WTC11 (cell line): Measurements from ENCODE around the gene GLTPD2. TPM values are rescaled to one million over a fixed set of nuclear protein-coding genes. Genes with fewer than 3 reads are reported as not detected.

Experiments used
- ATAC-seq: fragments of 200-7000 bp; cut with Tn5 transposase; 2 replicates; pipeline ENCODE4 v1.10.0; 2021; ENCODE audit warnings: mild to moderate bottlenecking, moderate library complexity
- CTCF ChIA-PET: fragments of 300-600 bp; sonication (Branson Sonifier 250); formaldehyde crosslinking; loops from one replicate; lab custom pipeline; 2021; ENCODE audit warnings: antibody characterized with exemption; lab: Charles Lee
- POLR2A ChIA-PET: fragments of 350-600 bp; sonication (Branson Sonifier 250); formaldehyde crosslinking; loops from one replicate; lab custom pipeline; 2021; ENCODE audit warnings: antibody characterized with exemption; lab: Charles Lee
- DNase-seq: peaks from one replicate; pipeline ENCODE4 v3.0.0; 2021; ENCODE audit warnings: low spot score
- H3K27ac Mint-ChIP-seq: 2 replicates; pipeline ENCODE4 v1.8.0; 2021; ENCODE audit warnings: mixed read lengths
- H3K27me3 Mint-ChIP-seq: 2 replicates; pipeline ENCODE4 v1.8.0; 2021; ENCODE audit warnings: low read depth, mild to moderate bottlenecking, moderate library complexity, mixed read lengths
- H3K36me3 Mint-ChIP-seq: 2 replicates; pipeline ENCODE4 v1.8.0; 2021; ENCODE audit warnings: mixed read lengths
- H3K4me1 Mint-ChIP-seq: 2 replicates; pipeline ENCODE4 v1.8.0; 2022; ENCODE audit warnings: mixed read lengths
- H3K4me3 Mint-ChIP-seq: 2 replicates; pipeline ENCODE4 v1.8.0; 2021; ENCODE audit warnings: mild to moderate bottlenecking, moderate library complexity, mixed read lengths
- H3K9me3 Mint-ChIP-seq: 2 replicates; pipeline ENCODE4 v1.8.0; 2021; ENCODE audit warnings: mixed read lengths
- ATF2 ChIP-seq: sonication (generic); formaldehyde crosslinking; IDR thresholded peaks from 2 replicates; pipeline ENCODE4 v1.8.1; 2022; ENCODE audit warnings: low read depth, missing genetic modification reagents, borderline replicate concordance
- ATF3 ChIP-seq: sonication (generic); formaldehyde crosslinking; conservative IDR thresholded peaks from 2 replicates; pipeline ENCODE4 v1.8.1; 2022; ENCODE audit warnings: mild to moderate bottlenecking, missing genetic modification reagents
- CBFB ChIP-seq: sonication (generic); formaldehyde crosslinking; IDR thresholded peaks from 2 replicates; pipeline ENCODE4 v1.8.1; 2022; ENCODE audit warnings: mild to moderate bottlenecking, low read depth, missing genetic modification reagents
- E2F4 ChIP-seq: sonication (generic); formaldehyde crosslinking; IDR thresholded peaks from 2 replicates; pipeline ENCODE4 v1.8.1; 2022; ENCODE audit warnings: low read depth, mild to moderate bottlenecking, moderate library complexity, missing genetic modification reagents, borderline replicate concordance
- FOXJ3 ChIP-seq: sonication (generic); formaldehyde crosslinking; IDR thresholded peaks from 2 replicates; pipeline ENCODE4 v1.9.0; 2021; ENCODE audit warnings: missing genetic modification reagents, mild to moderate bottlenecking, borderline replicate concordance
- HMGXB4 ChIP-seq: sonication (generic); formaldehyde crosslinking; IDR thresholded peaks from 2 replicates; pipeline ENCODE4 v1.8.1; 2023; ENCODE audit warnings: mild to moderate bottlenecking, moderate library complexity, missing genetic modification reagents
- IRF2 ChIP-seq: sonication (generic); formaldehyde crosslinking; IDR thresholded peaks from 2 replicates; pipeline ENCODE4 v1.8.0; 2022; ENCODE audit warnings: low read depth, missing genetic modification reagents, borderline replicate concordance
- NFATC4 ChIP-seq: fragments of 250-450 bp; sonication (Bioruptor Pico); IDR thresholded peaks from 2 replicates; pipeline ENCODE4 v1.9.0; 2021; ENCODE audit warnings: mild to moderate bottlenecking
- NR2C2 ChIP-seq: sonication (generic); formaldehyde crosslinking; IDR thresholded peaks from 2 replicates; pipeline ENCODE4 v1.8.0; 2022; ENCODE audit warnings: mild to moderate bottlenecking, missing genetic modification reagents
- NR3C1 ChIP-seq: sonication (generic); formaldehyde crosslinking; conservative IDR thresholded peaks from 2 replicates; pipeline ENCODE4 v1.8.1; 2023; ENCODE audit warnings: low read depth, mild to moderate bottlenecking, missing genetic modification reagents
- TP53 ChIP-seq: sonication (generic); formaldehyde crosslinking; IDR thresholded peaks from 2 replicates; pipeline ENCODE4 v1.8.1; 2023; ENCODE audit warnings: mild to moderate bottlenecking, missing genetic modification reagents
- ZNF232 ChIP-seq: sonication (generic); formaldehyde crosslinking; IDR thresholded peaks from 2 replicates; pipeline ENCODE4 v1.8.0; 2022; ENCODE audit warnings: mild to moderate bottlenecking, missing genetic modification reagents
- ZNF416 ChIP-seq: fragments of 250-450 bp; sonication (Bioruptor Pico); IDR thresholded peaks from 2 replicates; pipeline ENCODE4 v1.9.0; 2021; ENCODE audit warnings: mild to moderate bottlenecking, inconsistent platforms
- ZNF512 ChIP-seq: sonication (generic); formaldehyde crosslinking; IDR thresholded peaks from 2 replicates; pipeline ENCODE4 v1.8.1; 2022; ENCODE audit warnings: missing genetic modification reagents, borderline replicate concordance
- ZNF532 ChIP-seq: fragments of 250-450 bp; sonication (Bioruptor Pico); IDR thresholded peaks from 2 replicates; pipeline ENCODE4 v1.9.0; 2021; ENCODE audit warnings: mild to moderate bottlenecking, borderline replicate concordance
- total RNA-seq: library from RNA; stranded (reverse); gene quantifications from 3 replicates; pipeline ENCODE4 v1.2.3, GENCODE V29; 2021

GLTPD2 gene
- total RNA-seq, 1 experiment from 2014 or later, result not detected

- no peak overlapping the region for H3K4me3 Mint-ChIP-seq
- no peak for DNase-seq
- no peaks in the 10 kb centered on the region for H3K27me3 Mint-ChIP-seq
- H3K9me3 Mint-ChIP-seq, result no peaks in the 10 kb centered on the region
- no peak overlapping the region for H3K27ac Mint-ChIP-seq
- peaks cover 3% of the 10 kb centered on the region for H3K4me1 Mint-ChIP-seq
- POLR2A ChIA-PET, result no interaction called here
- ATAC-seq, result no peak
- H3K36me3 Mint-ChIP-seq, result peaks cover 32% of the 10 kb centered on the region
- CTCF ChIA-PET, result interaction anchor here (0.6 to 1.5 kb wide), 2 partner anchors 23 to 31 kb away, joined by 4 to 5 read pairs; no protein-coding TSS in a partner anchor
- TF ChIP-seq NR3C1 (CRISPR knock-in tag) (no peak), ZNF532 (no peak), ZNF512 (CRISPR knock-in tag) (no peak), FOXJ3 (CRISPR knock-in tag) (no peak), ATF3 (CRISPR knock-in tag) (no peak), E2F4 (CRISPR knock-in tag) (no peak), NR2C2 (CRISPR knock-in tag) (no peak), ZNF416 (CRISPR knock-in tag) (no peak), CBFB (no peak), ZNF232 (CRISPR knock-in tag) (no peak), HMGXB4 (no peak), IRF2 (CRISPR knock-in tag) (no peak), TP53 (CRISPR knock-in tag) (no peak), ATF2 (CRISPR knock-in tag) (no peak), NFATC4 (no peak)
These were observed 23.9 kb downstream of the GLTPD2 start for GRCh38 chr17:4812690-4813089.
